ENCODE measurements around the gene AOAH.

The AOAH gene

DNA sequence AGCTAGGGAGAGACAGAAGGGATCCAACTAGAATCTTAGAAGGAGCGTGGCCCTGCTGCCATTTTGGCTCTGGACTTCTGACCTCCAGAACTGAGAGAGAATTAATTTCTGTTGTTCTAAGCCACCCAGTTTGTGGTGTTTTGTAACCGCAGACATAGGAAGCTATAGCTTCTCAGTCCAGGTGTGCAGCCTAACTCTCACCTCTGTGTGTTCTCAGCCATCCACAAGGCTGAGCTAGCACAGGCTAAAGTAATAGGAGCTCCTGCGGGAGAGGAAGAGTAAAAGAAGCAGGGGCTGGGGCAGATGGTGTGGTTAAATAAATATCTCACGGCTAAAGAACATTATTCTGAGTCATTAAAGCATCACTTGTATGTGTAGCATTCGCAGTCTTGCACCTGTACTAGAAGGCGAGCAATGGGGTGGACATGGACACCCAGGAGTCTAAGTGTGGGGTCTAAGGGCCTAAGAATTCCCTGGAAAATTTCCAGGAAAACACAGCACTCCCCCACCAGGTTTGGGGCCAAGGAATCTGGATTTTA lies 94.1 kb downstream of the AOAH start:
- no peak for DNase-seq (ENCODE audit: low read depth)
- H3K4me3 ChIP-seq (ENCODE audit: control insufficient read depth, low read depth, low read length): no peak overlapping the region
- TF ChIP-seq, protein P1, sequence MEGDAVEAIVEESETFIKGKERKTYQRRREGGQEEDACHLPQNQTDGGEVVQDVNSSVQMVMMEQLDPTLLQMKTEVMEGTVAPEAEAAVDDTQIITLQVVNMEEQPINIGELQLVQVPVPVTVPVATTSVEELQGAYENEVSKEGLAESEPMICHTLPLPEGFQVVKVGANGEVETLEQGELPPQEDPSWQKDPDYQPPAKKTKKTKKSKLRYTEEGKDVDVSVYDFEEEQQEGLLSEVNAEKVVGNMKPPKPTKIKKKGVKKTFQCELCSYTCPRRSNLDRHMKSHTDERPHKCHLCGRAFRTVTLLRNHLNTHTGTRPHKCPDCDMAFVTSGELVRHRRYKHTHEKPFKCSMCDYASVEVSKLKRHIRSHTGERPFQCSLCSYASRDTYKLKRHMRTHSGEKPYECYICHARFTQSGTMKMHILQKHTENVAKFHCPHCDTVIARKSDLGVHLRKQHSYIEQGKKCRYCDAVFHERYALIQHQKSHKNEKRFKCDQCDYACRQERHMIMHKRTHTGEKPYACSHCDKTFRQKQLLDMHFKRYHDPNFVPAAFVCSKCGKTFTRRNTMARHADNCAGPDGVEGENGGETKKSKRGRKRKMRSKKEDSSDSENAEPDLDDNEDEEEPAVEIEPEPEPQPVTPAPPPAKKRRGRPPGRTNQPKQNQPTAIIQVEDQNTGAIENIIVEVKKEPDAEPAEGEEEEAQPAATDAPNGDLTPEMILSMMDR (conservative IDR thresholded peaks at IDR 0.05; ENCODE audit: control insufficient read depth, insufficient read depth, low read depth, low read length): no peak

DNA sequence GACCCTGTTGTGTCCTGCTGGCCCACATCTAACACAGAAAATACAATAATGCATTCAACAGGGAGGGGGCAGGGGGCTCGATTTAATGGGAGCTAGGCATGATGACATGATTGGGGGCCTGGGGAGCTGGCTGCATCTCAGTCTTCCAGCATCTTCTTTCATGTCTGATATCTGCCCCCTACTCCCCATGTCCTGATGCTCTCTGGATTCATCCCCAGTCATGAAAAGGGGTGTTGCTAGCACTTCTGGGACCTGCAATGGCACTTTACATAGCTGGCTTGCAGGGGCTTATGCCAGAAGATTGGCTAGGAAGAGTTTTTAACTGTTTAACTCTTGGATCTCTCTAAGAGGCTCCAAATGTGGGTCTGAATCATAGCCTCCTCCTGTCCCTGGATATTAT lies 94.9 kb downstream of the AOAH start:
- DNase-seq (ENCODE audit: low read depth): no peak
- H3K4me3 ChIP-seq (ENCODE audit: control insufficient read depth, low read depth, low read length): no peak overlapping the region
- TF ChIP-seq, protein P1 (conservative IDR thresholded peaks at IDR 0.05; ENCODE audit: control insufficient read depth, insufficient read depth, low read depth, low read length): no peak

DNA sequence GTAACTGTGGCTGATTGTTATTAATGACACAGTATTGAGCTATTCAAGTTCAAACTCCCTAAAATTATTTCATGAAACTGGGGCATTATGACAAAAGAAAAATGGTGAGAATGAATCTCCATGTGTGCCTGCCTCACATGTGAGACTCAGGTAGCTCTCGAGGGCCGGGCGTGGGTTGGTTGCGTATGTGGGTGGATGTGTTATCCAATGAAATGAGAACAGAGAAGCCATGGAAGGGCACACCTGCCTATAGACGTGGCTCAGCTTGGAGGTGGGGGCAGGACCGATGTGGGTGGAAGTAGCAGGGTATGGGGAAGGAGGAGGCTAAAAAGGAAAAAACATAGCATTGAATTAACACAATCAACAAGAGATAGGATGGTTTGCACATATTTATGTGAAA lies 96.5 kb downstream of the AOAH start:
- TF ChIP-seq, protein P1 (conservative IDR thresholded peaks at IDR 0.05; ENCODE audit: control insufficient read depth, insufficient read depth, low read depth, low read length): no peak
- no peak overlapping the region for H3K4me3 ChIP-seq (ENCODE audit: control insufficient read depth, low read depth, low read length)
- no peak for DNase-seq (ENCODE audit: low read depth)

DNA sequence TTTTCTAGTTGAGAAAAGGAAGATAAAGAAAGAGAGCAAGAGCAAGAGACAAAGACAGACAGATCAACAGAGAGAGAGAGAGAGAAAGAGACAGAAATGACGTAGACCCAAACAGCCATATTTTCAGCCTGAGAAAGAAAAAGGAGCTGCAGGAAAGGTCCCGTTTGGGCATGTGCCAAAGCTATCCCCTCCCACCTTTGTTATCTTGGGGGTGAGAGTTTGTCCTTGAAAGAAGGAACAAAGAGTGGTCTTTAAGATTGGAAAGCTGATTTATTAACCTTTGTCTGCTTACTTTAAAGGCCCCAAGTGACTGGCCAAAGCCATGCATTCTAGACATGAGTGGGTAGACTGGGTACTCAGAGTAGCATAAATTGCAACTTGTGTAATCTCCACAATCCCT lies 98.2 kb downstream of the AOAH start:
- no peak overlapping the region for H3K4me3 ChIP-seq (ENCODE audit: control insufficient read depth, low read depth, low read length)
- no peak for DNase-seq (ENCODE audit: low read depth)
- TF ChIP-seq, protein P1 (conservative IDR thresholded peaks at IDR 0.05; ENCODE audit: control insufficient read depth, insufficient read depth, low read depth, low read length): no peak

DNA sequence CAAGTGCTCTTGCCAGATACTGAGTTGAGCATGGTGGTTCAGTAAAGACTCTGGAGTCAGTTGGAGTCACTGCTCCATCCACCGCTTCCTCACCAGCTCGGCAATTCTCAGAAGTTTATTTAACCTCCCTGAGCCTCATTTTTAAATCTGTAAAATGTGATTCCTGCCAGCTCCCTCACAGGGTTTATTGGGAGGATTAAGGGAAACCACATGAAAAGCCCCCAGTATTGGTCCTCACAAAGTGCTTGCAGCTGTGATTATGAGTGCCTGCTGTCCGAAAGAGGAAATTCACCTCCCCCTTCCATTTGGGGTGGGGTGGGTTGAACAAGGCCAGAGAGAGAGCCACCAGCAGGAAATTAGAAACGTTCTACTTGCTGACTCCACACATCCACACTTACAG lies 99.0 kb downstream of the AOAH start:
- TF ChIP-seq, protein P1 (conservative IDR thresholded peaks at IDR 0.05; ENCODE audit: control insufficient read depth, insufficient read depth, low read depth, low read length): no peak
- no peak overlapping the region for H3K4me3 ChIP-seq (ENCODE audit: control insufficient read depth, low read depth, low read length)
- DNase-seq (ENCODE audit: low read depth): no peak

DNA sequence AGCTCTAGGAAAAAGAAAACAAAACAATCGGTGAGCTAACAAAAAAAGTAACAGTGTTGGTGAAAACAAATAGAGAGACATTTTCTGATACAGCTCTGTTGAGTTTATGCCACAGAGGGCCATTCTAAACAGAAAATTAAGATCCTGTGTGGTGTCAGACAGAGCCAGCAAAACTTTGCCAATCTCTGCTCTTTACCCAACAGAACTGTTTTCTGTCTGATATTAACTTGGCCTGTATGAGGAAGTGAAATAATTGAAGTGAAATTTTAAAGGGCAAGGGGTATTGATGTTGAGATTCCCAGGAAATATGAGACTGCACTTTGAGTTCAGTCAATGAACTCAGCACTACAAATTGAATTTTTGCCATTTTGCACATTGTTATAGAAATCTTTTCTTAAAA lies 101.0 kb downstream of the AOAH start:
- no peak for DNase-seq (ENCODE audit: low read depth)
- TF ChIP-seq, protein P1 (conservative IDR thresholded peaks at IDR 0.05; ENCODE audit: control insufficient read depth, insufficient read depth, low read depth, low read length): no peak
- H3K4me3 ChIP-seq (ENCODE audit: control insufficient read depth, low read depth, low read length): no peak overlapping the region

DNA sequence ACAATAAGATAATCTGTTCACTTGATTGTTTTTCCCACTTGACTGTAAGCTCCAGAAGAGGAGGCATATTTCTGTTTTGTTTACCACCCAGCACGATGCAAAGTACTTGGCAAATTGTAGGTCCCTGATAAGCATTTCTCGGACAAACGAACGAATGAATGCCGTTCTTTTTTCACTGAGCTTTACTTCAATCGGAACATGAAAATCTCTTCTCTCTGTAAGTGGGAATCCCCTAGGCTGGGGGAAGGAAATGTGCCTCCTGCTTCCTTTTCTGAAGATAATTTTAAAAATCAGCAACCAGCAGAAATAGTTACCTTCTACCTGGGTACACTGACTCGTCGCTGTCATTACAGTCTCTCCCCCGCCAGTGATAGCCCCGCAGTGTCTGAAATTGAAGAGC lies 102.9 kb downstream of the AOAH start:
- TF ChIP-seq, protein P1 (conservative IDR thresholded peaks at IDR 0.05; ENCODE audit: control insufficient read depth, insufficient read depth, low read depth, low read length): no peak
- no peak overlapping the region for H3K4me3 ChIP-seq (ENCODE audit: control insufficient read depth, low read depth, low read length)
- DNase-seq (ENCODE audit: low read depth): no peak

Measured in fibroblast of mammary gland (primary cell).